GM18951 (cell line): Measurements from ENCODE around the gene ITPKC.

ENCODE experiments used
- POLR2A ChIP-seq: IDR thresholded peaks from 4 replicates; pipeline ENCODE4 v1.6.1; 2011; ENCODE audit warnings: mild to moderate bottlenecking; ENCODE audit not compliant: insufficient read length, insufficient read depth; ENCODE audit errors: extremely low read depth
- in situ Hi-C: fragments of 300-500 bp; cut with MboI; formaldehyde crosslinking; loops from one replicate; pipeline ENCODE4 v1.12.0; 2022; ENCODE audit warnings: low sequenced_read_pairs, mixed read lengths, inconsistent platforms; ENCODE audit not compliant: unreplicated experiment

Gene ITPKC

DNA sequence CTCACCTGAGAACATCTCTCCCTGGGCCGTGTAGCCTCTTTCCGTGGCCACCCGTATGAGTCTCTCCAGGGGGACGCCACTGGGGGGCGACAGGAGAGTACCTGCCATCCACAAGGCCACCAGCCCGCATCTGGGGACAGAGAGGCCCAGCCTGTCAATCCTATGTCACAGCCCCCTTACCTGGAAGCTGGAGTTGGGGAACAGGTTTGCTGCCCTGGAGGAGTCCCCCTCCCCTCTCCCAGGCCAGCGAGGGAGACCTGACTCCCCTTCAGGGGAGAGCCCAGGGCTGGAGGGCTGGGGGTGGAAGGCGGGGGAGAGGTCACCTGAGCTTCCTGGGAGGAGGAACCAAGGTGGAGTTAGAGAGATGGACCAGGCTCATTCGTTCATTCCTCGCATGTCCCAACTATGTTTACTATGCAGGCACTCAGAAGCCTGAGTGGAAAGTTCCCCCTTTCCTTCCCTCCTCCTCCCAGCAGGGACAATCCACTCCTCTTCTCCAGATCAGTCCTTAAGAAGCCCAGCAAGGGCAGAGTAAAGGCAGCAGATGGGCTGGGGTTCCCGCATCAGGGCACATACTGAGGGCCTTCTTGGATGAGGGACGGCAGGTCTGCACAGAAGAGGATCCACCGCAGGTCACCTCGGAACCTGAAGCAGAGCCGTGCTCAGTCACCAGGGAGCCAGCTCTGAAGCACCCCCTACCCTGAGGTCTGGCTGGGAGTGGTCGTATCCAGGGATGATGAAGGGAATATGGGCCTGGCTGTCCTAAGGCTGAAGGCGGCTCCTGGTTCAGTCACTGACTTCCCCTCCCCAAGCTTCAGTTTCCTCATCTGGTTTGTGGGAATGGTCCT lies 27.9 kb downstream of the ITPKC start:
- in situ Hi-C loops: no loop called here
- TF ChIP-seq POLR2A: no peak

DNA sequence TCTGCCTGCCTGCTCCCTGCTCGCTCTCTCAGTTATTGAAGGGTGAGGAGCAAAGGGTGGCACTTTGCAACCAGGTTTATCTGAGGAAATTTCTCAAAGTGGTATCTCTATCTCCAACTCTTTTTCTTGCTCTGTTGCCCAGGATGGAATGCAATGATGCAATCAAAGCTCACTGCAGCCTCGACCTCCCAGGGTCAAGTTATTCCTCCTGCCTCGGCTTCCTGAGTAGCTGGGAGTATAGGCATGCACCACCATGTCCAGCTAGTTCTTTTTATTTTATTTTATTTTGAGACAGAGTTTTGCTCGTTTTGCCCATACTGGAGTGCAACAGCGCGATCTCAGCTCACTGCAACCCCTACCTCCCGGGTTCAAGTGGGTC lies 28.5 kb downstream of the ITPKC start:
- in situ Hi-C loops: no loop called here
- no peak for TF ChIP-seq POLR2A

DNA sequence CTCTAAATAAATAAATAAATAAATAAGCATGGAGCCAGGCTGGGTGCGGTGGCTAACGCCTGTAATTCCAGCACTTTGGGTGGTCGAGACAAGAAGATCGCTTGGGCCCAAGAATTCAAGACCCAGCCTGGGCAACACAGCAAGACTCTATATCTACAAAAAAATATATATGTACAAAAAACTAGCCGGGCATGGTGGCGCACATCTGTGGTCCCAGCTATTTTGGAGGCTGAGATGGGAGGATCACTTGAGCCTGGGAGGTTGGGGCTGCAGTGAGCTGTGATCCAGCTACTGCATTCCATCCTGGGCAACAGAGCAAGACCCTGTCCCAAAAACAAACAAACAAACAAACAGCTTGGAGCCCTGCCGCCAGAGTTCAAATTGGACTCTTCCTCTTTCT lies 30.6 kb downstream of the ITPKC start:
- no peak for TF ChIP-seq POLR2A
- in situ Hi-C loops: no loop called here

DNA sequence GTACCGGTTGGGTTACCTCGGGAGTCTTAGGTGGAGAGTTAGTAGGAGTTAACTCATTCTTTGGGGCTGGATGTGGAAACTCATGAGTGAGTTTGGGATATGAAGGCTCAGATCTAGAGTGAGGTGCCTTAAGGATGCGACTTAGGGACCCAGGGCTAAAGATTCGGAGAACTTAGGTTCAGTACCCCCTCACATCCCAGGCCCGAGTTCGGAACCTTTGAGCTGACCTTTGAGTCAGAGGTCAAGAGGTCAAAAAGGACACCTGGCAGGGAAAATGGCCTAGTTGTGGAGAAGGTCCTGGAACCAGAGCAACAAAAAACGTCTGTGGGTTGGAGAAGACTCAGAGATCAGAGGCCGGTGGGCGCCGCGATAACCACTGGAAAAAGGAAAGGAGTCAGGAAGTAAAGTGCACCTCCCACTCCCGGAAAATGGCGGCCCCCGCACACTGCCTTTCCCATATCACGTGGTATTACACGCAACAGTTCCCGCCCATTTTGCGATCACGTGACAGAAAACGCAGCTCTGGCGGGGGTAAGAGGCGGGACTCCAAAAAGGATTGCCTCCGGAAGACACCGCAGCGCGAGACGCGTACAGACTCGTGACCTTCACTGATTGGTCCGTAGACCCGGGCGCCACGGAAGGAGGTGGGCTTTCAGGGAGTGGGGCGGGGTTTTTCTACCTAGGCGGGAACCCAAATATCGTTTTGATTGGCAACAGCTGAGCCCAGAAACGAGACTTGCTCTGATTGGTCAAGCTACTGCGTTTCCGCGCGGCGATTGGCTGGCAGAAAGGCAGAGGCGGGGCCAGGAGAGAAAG lies 33.4 kb downstream of the ITPKC start, which contains the start of gene ACTMAP:
TSS of gene ACTMAP (minus strand) at position 420 of the 816 bp plus-strand sequence. CDS start 674 bp downstream, outside the sequence.
- in situ Hi-C loops: no loop called here
- peak; percentile 48 for TF ChIP-seq POLR2A

DNA sequence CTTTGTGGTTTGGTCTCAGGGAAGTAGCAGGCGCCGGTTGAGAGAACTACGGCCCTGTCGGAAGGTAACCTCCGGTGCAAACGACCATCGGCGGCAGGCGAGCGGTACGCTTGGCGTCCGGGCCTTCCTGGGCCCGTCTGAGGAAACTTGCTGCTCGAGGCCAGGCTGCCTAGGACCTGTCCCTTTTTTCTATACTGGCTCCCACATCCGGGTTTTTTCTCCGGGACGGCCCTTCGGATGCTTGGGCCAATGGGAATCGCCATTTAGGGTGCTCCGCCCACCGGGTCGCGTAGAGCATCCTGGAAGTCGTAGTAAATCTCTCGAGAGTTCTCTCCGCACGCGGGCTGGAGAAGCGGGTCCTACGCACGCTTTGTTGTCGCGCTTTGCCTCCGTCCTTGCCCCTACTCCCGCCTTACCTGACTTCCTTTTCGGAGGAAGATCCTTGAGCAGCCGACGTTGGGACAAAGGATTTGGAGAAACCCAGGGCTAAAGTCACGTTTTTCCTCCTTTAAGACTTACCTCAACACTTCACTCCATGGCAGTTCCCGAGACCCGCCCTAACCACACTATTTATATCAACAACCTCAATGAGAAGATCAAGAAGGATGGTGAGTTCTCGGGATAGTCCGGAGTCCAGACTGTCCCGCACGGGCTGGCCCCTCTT lies 34.1 kb downstream of the ITPKC start, which contains the start of gene SNRPA:
TSS of gene SNRPA (plus strand) at position 330 of the 664 bp plus-strand sequence. CDS start at position 536, 206 bp downstream.
- in situ Hi-C loops: no loop called here
- TF ChIP-seq POLR2A: peak; percentile 69

DNA sequence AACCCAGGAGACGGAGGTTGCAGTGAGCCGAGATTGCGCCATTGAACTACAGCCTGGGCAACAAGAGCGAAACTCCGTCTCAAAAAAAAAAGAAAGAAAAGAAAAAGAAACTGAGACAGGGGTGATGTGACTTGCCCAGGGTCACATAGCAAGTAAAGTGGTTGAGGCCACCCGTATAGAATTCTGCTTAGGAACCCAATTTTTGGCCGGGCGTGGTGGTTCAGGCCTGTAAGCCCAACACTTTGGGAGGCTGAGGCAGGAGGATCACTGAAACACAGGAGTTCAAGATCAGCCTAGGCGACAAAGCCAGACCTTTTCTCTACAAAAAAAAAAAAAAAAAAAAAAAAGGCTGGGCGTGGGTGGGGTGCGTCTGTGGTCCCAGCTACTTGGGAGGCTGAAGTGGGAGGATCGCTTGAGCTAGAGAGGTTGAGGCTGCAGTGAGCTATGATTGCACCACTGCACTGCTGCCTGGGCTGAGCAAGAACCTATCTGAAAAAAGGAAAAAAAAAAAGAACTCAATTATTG lies 35.4 kb downstream of the ITPKC start:
- no peak for TF ChIP-seq POLR2A
- in situ Hi-C loops: no loop called here

DNA sequence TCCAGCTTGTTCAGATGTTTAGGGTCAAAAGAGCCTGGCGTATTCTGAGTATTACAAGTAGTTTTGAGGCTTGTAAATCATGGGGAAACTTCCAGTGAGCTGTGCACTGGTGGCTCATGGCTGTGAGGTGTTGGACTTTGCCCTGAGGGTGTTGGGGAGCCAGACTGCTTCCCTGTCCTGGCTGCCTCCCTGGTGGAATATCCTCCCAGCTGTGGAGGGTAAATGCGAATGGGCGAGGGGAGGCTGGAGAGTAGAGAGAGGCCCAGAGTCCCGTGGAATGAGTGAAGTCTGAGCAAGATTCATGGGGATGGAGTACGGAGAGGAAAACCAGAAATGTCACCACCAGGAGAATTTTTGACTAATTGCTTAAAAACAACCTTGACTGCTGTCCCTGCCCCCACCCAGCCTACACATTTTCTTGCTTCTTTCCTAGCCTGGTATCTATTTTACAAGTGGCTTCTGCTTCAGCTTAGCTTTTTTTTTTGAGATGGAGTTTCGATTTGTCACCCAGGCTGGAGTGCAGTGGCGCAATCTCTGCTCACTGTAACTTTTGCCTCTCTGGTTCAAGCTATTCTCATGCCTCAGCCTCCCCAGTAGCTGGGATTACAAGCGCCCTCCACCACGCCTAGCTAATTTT lies 37.8 kb downstream of the ITPKC start:
- in situ Hi-C loops: no loop called here
- no peak for TF ChIP-seq POLR2A

DNA sequence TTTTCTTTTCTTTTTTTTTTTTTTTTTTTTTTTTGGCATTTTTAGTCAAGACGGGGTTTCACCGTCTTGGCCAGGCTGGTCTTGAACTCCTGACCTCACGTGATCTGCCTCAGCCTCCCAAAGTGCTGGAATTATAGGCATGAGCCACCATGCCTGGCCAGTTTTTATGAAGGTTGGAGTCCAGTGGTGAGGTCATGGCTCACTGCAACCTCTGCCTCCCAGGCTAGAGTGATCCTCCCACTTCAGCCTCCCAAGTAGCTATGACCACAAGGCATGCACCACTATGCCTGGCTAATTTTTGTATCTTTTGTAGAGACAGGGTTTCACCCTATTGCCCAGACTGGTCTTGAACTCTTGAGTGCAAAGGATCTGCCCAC lies 38.3 kb downstream of the ITPKC start:
- no peak for TF ChIP-seq POLR2A
- in situ Hi-C loops: no loop called here

DNA sequence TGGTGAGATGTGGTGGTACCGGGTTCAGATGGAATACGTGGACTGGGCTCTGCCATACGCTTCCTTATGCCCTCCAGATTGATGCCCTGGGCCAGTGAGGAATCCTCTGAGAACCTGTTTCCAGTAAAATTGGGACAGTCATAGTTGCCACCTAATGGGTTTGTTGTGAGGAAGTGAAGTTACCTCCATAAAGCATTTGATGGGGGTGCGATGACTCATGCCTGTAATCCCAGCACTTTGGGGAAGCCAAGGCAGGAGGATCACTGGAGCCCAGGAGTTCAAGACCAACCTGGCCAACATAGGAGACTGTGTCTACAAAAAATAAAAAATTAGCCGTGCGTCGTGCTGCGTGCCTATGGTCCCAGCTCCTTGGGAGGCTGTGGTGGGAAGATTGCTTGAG lies 38.9 kb downstream of the ITPKC start:
- in situ Hi-C loops: no loop called here
- no peak for TF ChIP-seq POLR2A

DNA sequence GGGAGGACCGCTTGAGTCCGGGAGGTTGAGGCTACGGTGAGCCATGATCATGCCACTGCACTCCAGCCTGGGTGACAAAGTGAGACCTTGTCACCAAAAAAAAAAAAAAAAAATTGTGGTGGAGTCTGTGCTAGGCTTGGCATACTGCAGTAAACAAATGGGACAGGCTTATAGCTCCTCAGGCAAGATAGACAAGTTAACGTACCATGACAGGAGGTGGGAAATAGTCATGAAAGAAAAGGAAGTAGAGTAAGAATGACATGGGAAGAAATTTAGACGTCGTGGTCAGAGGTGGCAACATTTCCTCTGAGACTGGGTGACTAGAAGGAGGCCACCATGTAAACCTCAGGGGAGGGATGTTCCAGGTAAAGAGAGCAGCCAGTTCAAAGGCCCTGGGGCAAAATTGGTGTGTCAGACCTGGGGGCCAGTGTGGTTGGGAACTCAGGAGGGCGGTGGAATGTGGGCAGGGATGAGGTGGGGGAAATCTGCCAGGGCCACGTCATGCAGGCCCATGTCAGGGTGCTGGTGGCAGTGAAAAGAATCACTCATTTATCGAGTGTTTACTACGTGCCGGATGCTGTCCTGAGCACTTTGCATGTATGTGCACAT lies 39.7 kb downstream of the ITPKC start:
- in situ Hi-C loops: no loop called here
- TF ChIP-seq POLR2A: no peak

DNA sequence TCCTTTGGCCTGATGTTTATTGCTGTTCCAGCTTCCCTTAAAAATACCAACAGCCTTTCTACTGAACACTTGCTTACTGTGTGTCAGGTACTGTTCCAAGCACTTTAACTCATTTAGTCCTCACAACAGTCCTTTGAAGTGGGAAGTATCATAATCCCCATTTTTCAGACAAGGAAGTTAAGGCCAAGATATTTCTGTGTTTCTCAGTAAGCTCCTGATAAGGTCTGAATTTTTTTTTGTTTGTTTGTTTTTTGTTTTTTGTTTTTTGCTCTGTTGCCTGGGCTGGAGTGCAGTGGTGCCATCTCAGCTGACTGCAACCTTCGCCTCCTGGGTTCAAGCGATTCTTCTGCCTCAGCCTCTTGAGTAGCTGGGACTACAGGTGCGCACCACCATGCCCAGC lies 41.6 kb downstream of the ITPKC start:
- no peak for TF ChIP-seq POLR2A
- in situ Hi-C loops: no loop called here

DNA sequence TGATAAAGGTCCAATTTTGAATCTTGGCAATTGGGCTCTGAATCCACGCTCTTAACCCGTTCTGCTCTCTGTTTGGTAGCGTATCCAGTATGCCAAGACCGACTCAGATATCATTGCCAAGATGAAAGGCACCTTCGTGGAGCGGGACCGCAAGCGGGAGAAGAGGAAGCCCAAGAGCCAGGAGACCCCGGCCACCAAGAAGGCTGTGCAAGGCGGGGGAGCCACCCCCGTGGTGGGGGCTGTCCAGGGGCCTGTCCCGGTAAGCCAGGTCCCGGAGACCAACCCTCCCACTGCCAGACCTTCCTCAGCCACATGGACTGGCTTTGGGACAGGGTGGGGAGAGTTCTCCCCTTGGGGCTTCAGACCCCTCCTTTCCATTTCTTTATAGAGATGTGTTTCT lies 42.4 kb downstream of the ITPKC start:
- in situ Hi-C loops: no loop called here
- TF ChIP-seq POLR2A: no peak
